SK-N-SH (cell line): Measurements from ENCODE around the gene GPN2.

Experiments
- CTCF ChIP-seq: fragments of 200-600 bp; sonication (generic); IDR thresholded peaks from 2 replicates; pipeline ENCODE4 v1.6.1; 2017; ENCODE audit warnings: antibody characterized with exemption, mild to moderate bottlenecking, moderate library complexity
- EZH2phosphoT487 ChIP-seq: fragments of 200-600 bp; sonication (generic); IDR thresholded peaks from 2 replicates; pipeline ENCODE4 v1.6.1; 2017; ENCODE audit warnings: low read depth, mixed run types, mild to moderate bottlenecking, antibody characterized with exemption, moderate library complexity, borderline replicate concordance
- SMC3 ChIP-seq: IDR thresholded peaks from 2 replicates; pipeline ENCODE4 v1.6.1; 2012; ENCODE audit warnings: low read depth, low read length, improper control_type of control experiment

GRCh38 chr1:26833432-26834405 is 56.4 kb downstream of the GPN2 start:
- TF ChIP-seq CTCF (no peak), EZH2phosphoT487 (no peak), SMC3 (no peak)
